Activated CD4-positive, alpha-beta T cell treated with anti-CD3 and anti-CD28 coated beads for 48 hours (primary cell): ENCODE results near the gene BCAS3.

Source experiments
- DNase-seq: peaks from one replicate; pipeline ENCODE4 v3.0.0-alpha.2; 2020

BCAS3 gene

DNA sequence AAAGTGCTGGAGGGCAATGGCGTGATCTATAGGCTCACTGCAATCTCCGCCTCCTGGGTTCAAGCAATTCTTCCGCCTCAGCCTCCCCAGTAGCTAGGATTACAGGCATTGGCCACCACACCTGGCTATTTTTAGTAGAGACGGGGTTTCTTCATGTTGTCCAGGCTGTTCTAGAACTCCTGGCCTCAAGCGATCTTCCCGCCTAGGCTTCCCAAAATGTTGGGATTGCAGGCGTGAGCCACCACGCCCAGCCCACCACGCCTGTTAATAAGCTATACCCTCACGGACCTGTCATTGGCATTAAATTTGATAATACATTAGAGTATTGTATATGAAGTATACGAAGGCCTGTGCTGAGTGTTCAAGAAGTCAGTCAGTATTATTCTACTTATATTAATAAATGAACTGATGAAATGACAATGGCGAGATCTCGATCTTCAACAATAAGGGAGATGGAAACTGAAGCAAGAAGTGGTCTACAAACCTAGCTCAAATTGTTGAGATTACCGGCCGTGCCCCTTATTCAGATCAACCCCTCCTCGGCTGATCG is 818 bp upstream of the BCAS3 start:
- DNase-seq = no peak

DNA sequence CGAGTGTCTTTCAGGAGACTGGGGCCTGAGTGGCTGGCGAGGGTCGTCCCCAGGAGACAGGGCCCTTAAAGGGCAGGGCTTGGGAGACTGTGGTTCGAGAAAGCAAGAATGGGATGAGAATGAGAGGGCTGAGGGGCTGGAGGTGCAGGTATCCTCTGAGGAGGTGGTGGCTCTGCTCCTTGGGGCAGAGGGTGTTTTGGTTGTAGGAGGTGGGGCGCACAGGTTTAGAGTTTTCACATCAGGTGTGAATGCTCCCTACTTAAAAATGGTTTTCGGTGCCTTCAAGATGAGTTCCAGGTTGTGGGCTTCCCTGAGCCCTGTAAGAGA is 430 bp downstream of the BCAS3 start:
- peak; percentile 6 for DNase-seq

DNA sequence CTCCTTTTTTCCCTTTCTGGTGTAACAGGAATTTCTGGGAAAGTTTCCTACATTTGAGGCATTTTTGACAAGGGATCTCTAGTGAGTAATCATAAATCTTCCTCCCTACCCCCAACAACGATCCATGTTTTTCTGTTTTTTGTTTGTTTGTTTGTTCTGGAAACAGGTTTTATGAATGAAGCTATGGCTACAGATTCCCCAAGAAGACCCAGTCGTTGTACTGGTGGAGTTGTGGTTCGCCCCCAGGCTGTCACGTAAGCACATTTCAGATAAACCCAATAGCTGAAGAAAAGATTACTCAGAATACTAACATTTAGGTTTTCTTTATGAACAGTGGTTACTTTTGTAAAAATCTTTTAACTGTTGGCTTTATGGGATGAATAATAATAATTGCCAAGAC is 1.6 kb downstream of the BCAS3 start:
- no peak for DNase-seq

DNA sequence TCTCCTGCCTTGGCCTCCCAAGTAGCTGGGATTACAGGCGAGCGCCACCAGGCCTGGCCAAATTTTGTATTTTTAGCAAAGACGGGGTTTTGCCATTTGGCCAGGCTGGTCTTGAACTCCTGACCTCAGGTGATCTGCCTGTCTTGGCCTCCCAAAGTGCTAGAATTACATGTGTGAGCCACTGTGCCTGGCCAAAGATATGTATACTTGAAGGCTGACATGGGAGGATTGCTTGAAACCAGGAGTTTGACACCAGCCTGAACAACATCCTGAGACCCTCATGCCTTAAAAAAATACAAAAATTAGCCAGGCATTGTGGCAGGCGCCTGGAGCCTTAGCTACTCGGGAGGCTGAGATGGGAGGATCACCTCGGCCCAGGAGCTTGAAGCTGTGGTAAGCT is 3.1 kb downstream of the BCAS3 start:
- DNase-seq = no peak

DNA sequence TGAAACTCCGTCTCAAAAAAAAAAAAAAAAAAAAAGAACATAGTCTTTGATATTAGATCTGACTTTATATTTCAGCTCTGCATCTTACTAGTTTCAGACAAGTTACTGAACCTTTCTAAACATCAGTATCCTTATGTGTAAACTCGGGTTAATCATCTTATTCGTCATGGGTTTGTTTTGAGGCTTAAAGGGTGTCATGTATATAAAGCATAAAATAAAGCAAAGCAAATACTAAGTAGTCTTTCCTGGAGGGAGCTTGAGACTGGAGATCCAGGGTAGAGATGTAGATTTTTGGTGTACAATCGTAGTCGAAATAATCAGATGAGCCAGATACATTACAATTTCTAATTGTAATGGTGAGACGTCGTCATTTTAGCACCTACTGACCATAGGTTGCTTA is 7.8 kb downstream of the BCAS3 start:
- no peak for DNase-seq

DNA sequence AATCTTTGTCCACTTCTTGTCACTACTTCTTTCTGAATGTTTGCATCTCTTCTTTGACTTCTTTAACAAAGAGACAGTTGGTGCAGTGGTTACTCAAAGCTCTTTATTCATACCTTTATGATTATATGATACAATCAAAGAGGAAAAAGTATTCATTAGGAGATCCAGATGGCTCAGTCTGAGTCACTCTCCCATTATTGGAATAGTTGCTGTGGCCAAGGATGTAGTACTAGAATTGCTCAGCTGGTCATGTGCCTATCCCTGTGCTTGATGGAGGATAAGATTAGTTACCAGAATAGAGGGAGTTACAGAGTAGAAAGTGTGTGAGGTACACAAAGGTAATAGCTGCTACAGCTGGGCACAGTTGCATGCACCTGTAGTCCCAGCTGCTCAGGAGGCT is 18.3 kb downstream of the BCAS3 start:
- no peak for DNase-seq

DNA sequence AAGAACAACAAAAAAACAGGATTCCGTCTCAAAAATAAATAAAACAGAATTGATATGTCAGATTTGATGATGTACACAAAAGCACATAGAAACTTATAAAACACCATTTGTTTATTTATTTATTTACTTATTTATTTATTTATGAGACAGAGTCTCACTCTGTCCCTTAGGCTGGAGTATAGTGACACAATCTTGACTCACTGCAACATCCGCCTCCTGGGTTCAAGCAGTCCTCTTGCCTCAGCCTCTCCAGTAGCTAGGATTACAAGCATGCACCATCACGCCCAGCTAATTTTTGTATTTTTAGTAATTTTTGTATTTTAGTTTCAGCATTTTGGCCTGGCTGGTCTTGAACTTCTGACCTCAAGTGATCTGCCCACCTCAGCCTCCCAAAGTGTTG is 21.4 kb downstream of the BCAS3 start:
- DNase-seq = no peak

DNA sequence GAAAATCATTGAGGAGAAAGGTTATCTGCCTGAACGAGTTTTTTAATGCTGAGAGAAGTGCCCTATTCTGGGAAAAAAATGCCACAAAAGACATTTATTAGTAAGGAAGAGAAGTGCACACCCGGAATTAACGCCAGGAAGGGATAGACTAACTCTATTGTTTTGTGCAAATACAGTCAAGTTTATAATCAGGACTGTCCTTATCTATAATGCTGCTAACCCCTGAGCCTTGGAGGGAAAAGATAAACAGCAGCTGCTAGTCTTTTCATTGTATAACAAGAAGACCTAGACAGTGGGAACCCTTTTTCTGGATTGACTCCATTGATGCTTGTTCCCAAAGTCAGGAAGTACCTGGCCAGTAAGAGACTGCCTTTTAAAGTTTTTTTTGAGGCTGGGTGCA is 26.5 kb downstream of the BCAS3 start:
- no peak for DNase-seq

DNA sequence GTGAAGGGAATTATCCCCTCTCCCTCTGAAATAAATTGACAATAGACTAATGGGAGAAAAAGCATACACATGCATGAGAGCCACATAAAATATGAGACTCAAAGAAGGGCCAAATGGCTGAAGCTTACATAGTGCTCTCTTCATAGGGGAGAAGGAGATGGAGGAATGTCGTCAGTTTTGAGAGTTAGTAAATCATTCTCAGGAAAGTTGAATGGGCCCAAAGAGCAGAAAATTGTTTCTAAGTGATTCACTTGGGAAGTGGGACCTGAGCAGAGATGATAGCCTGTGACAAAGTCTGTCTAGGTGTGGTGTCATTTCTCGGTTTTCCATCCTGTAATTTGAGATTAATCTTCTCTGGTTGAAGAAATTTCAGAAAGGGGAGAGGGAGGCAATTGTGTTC is 35.0 kb downstream of the BCAS3 start:
- no peak for DNase-seq

DNA sequence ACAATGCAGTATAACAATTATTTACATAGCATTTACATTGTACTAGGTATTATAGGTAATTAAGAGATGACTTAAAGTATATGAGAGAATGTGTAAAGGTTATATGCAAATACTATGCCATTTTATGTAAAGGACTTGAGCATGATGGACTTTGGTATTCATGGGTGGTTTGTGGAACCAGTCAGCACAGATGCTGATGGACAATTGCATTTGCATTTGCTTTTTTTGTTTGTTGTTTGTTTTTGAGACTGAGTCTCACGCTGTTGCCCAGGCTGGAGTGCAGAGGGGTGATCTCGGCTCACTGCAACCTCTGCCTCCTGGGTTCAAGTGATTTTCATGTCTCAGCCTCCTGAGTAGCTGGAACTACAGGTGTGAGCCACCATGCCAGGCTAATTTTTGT is 36.0 kb downstream of the BCAS3 start:
- no peak for DNase-seq

DNA sequence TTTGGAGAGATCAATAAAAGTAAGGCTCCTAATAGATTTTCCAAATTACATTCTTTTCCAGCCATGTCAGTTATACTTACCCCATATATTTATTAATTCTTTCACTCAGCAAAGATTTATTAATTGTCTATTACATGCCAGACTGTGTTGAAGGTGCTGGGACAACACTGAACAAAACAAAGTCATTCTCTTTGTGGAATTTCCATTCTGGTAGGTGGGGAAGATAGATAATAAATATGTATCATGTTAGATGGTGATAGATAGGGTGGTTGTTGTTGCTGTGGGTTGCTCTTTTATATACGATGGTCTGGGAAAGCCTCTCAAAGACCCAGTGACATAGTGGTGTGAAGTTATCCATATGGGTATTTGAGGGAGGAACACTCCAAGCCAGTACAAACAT is 39.1 kb downstream of the BCAS3 start:
- no peak for DNase-seq

DNA sequence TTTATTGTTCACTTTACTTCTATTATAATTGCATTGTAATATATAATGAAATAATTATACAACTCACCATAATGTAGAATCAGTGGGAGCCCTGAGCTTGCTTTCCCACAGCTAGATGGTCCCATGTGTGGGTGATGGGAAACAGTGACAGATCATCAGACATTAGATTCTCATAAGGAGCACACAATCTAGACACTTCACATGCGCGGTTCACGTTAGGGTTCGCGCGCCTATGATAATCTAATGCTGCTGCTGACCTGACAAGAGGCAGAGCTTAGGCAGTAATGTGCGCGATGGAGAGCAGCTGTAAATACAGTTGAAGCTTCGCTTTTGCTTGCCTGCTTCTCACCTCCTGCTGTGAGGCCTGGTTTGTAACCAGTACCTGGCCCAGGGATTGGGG is 40.2 kb downstream of the BCAS3 start:
- DNase-seq = no peak

DNA sequence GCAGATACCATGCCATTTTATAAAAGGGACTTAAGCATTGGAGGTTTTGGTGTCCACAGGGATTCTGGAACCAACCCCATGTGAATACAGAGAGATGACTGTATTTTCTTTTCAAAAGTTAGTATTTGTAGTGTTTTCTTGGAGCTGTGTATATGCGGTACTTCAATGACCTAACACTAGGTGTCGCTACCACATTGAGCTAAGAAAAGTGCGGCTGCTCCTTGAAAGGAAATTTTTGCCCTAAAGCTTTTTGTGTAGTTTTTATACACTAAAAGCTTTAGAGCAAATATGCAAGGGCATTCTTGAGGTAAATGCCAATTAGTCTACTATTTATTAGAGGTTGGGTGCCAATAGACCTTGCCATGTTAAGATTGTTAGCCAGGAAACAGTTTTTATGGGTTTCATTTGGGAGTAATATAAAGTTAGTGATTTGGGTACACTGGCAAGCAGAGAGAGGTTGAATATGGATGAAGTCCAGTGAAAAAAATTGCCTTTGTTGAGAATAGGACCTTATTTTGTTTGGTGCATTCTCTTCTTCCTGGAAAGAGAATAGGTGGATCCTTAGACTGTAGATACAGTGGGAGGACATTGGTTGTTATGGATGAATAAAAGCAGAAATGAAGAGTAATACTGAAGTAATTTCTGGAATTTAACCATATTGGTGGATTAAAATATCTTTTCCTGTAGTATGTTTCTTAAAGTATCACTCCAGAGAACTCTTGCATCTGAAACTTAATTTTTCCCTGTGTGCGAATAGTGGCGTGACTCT is 43.3 kb downstream of the BCAS3 start:
- peak; percentile 45 for DNase-seq

DNA sequence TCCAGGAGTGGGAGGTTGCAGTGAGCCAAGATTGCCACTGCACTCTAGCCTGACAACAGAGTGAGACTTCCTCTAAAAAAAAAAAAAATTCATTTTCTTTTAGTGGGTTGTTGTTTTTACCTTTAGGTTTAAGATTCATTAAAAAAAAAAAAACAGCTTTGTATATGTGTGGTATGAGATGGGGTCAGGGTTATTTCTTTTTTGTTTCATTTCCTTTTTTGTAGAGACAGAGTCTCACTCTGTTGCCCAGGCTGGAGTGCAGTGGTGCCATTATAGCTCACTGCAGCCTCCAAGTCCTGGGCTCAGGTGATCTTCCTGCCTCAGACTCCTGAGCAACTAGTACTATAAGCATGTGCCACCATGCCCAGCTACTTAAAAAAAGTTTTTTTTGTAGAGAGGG is 47.0 kb downstream of the BCAS3 start:
- DNase-seq = no peak

DNA sequence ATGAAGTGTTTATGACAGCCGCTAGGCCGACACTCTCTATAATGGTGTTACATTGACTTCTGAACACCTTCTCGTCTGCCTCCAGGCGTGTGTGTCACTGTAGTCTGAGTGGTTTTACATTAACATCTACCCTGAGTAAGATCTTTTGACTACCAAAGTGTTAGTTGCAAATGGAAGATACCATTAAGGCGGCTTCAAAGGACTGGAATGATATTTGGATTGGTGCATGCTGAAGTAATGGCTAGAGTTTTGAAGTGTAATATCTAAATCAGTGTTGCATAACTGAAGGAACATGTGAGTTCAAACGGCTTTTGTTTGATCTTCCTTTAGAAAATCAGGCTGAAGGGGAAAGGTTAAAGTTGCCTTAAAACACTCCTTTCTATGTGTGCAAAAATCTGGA is 52.2 kb downstream of the BCAS3 start:
- no peak for DNase-seq

DNA sequence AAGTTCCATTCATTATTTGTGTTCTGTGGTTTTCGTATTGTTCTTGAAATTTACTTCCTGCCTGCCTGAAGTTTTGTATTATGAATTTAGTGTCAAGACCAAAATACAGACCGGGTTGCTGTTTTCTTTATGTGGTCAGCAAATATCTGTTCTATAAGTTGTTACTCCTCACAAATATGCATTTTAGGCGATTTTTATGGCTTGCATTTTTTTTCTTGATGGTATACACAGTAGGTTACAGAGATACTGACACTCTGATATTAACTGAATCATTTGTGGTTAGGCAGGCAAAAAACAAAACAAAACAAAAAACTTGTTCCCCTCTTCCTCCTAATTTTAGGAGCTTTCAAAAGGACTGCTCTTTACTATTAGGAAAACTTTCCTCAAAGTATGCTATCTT is 52.6 kb downstream of the BCAS3 start:
- no peak for DNase-seq

DNA sequence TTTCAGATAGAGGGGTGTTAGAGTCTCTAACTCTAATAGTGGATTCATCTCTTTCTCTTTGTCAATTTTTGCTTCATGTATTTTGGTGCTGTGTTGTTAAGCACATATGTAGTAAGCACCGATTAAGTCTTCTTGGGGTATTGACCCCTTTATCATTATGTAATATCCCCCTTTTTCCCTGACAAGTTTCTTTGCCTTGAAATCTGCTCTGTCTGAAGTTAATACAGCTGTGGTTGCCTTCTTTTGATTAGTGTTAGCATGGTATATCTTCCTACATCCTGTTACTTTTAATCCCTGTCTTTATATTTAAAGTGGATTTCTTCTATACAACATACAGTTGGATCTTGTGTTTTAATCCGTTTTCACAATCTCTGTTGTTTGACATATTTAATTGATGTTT is 60.6 kb downstream of the BCAS3 start:
- DNase-seq = no peak

DNA sequence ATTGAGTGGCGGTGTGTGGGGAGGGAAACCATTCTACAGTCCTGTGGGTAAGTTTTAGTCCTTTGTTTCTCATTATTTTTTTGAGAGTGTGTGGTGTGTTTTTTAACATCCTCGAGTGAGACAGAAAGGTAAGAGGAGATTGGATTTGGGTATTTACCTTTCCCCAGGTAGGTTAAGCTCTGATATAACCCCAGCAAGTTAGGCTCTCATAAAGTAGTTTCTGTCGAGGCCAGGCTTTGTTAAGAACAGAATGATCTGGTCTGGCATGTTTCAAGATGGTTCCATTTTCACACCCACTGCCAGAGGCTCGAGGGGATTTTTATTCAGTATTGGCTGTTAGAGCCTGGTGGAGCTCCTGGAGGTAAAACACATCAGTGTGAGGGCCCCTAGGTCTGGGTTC is 62.9 kb downstream of the BCAS3 start:
- DNase-seq = no peak

DNA sequence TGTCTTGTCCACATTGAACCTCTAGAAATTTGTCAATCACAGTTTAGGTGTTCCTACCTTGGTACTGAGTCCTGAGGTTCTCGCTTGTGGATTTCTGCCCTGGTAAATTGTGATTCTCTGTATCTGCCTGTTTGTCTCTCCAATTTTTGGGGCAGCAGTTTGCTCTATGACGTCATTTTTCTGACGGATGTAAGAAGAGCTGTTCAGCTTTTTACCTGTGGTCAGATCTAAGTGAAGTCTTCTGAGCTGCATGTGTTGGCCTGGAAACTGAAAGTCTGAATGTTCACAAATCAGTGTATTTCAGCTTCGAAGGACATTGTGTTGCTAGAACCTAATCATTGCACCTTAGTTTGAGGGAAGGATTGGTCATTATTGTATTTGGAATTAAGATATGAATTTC is 63.4 kb downstream of the BCAS3 start:
- no peak for DNase-seq

DNA sequence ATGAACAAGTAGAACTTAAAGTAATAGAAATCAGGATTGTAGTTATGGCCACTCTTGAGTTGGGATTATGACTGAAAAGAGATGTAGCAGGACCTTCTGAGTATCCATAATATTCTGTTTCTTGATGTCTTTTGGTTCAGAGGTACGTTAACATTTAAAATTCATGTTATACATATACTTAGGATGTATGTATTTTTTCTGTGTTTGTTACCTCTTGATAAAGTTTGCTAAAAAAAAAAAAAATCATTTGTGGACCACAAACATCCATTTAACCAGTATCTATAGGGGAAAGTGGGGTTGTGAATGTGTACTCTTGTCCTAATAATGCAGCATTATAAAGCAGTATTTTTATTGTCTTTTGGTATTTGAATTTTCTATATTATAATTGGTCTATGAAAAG is 65.6 kb downstream of the BCAS3 start:
- no peak for DNase-seq

DNA sequence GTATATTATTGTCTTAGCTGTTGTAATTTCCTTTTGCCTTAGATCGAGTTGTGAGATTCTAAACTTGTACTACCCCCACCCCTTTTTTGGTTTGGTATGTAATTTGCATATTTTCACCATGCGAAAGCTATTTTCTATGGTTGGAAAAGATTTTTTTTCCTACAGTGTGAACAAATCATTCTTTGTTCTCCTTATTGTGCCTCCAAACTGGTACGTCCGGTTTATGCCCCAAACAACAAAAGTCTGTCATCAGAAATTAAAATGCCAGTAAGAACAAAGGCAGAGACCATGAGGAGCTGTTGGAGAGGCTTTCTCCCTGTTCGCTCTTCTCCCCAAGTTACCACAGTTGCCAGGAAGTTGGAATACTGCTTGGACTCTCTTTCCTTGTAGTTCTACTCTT is 66.1 kb downstream of the BCAS3 start:
- DNase-seq = no peak

DNA sequence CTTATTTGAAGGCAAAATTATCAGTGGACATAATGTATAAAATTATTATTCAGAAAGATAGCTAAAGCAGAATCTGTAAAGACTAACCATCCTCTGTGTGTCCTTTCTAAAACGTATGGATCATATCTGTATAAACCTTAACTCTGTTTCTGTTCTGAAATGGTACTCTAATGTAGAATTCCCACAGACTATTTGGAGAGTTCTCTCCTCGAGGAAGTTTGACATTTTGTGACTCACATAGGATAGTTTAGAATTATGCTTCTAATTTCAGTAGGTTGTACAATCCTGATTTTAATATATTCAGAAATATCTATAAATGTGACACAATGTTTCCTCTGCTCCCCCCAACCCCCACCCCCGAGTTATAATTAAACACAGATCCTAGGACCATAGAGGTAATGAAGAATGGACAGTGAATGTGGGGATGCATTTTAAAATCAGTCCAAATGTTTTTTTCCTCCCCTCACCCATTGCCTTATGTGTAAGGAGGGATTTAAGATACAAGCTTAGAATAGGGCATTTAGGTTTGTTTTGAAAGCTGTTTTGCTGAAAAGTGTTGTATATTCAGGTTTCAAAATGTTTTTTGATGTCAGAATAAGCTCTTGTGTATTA is 66.8 kb downstream of the BCAS3 start:
- DNase-seq = no peak

DNA sequence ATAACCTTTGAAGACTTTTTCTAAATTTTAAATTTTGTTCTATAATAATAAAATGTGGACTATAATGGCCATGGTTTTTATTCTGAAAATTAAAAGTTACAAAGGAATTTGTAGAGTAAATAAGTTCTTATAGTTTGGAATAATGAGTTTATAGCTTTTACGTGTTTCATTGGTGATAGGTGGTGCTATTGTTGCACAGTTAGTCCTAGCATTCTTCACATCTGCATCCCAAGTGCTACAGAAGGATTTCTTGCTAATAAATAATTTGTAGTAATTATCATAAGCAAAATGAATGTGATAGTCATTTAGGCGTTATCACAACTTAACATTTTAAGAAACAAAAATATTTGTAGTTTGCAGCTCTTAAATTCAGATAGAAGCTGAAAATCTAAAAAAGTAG is 67.9 kb downstream of the BCAS3 start:
- no peak for DNase-seq

DNA sequence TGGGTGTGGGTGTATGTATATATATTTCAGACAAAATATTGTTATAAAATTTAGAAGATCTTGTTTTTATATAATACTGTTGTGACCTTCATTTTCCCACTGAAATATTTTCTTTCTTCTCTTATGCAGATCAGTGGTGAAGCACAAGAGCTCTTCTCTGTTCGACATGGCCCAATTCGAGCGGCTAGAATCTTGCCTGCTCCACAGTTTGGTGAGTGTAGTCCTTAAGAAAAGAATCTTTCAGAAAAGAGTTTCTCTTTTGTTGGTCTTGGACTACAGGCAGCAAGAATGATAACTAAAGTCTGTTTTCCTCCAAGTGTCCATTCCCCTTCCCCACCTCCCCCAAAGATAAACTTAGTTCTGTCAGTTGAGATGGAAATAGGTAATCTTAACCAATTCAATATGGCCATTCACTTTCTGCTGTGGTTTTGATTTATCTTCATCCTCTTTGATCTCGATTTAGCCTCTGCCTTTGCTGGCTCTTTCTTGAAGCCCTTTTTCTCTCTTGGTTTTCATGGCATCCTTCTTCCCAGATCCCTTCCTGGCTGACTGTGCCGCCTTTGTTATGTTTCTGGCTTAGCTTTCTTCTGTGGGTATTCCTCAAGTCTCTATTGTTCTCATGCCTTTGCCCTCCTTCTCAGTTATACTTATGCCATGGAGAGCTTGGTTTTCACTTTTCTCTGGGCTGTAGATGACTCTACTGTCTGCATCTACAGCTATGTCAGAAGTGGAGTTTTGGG is 69.6 kb downstream of the BCAS3 start:
- DNase-seq = no peak
